Astrocyte (in vitro differentiated cells and primary cell): ENCODE measurements around the gene HOPX.

Source experiments
- CTCF ChIP-seq: IDR thresholded peaks from 2 replicates; pipeline ENCODE4 v1.5.1; 2011; ENCODE audit warnings: low read depth, mild to moderate bottlenecking, inconsistent platforms, low read length, moderate library complexity; ENCODE audit not compliant: insufficient read depth
- EZH2 ChIP-seq: IDR thresholded peaks from 2 replicates; pipeline ENCODE4 v1.6.1; 2012; ENCODE audit warnings: mild to moderate bottlenecking, low read length, inconsistent platforms; ENCODE audit not compliant: insufficient read depth

- TF ChIP-seq CTCF, result no peak
- no peak for TF ChIP-seq EZH2
These were observed 68.8 kb downstream of the HOPX start for GRCh38 chr4:56612282-56612681.
